Left renal pelvis (tissue), 4 donors: ENCODE measurements around the gene RGMB. TPM values are rescaled to one million over a fixed set of nuclear protein-coding genes. Genes with fewer than 3 reads are reported as not detected.

ENCODE experiments used
- DNase-seq, 4 donors: peaks; one replicate each; pipeline ENCODE4 v3.0.0-alpha.2; 2013; ENCODE audit warnings: low read depth in 4 of 4, low spot score in 3 of 4
- polyA plus RNA-seq, 4 donors: library from polyadenylated mRNA; unstranded; fragments of 120-200 nt; gene quantifications; one replicate each; pipeline ENCODE4 v1.2.1, GENCODE V29; 2013; ENCODE audit not compliant: insufficient read length in 4 of 4

Gene RGMB
- polyA plus RNA-seq, 4 donors: 15.0 to 29.7 (median 17.7) TPM

DNA sequence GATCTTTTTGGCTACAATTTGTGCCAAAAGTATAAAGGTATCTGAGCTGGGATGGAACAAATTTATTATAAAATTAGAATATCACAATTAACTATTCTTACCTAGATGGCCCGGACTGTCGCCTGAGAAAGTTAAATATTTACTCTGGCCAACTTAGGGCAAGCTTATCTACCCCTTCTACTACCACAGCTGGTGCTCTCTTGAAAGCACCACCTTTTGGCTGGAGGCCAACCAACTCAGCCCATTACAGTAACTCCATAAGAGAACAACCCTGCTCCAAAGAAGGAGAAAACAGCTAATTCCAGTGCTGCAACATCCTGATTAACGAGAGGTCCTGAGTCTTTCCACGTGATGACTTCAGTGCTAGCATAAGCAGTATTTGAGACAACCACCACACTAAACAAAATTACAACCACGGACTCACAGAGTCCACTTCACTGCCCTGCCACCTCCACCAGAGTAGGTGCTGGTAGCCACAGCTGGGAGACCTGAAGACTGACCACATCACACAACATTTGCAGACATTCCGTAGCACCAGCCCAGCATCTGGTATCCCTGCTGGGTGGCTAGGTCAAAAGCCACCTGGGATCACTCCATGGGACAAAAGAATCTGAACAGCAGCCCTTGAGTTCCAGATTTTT is 43.2 kb downstream of the RGMB start:
- DNase-seq: no peak

DNA sequence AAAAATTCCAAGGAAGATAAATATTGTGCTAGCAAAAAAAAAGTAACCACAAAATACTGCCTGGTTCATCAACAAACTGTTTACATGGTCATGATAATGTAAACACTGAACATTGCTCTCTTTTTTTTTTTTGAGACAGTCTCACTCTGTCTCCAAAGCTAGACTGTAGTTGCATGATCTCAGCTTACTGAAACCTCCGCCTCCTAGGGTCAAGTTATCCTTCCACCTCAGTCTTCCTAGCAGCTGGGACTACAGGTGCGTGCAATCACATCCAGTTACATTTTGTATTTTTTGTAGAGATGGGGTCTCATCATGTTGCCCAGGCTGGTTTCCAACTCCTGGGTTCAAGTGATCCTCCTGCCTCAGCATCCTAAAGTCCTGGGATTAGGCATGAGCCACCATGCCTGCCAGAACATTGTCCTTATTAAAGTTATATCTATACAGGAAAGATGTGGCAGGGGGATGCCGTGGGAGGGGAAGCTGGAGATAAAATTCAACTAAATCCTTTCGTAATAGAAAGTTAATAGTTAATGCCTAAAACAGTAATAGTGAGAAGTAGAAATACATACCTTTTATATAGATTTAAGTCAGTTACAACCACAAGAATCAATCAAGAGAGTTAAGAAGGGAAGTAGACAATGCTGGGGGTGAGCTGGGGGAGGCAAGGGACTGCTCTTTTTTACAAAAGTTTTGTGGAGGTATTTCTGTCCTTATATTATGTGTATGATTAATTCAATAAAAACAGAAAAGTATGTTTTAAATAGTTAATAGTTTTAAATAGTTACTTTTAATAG is 52.3 kb downstream of the RGMB start:
- no peak for DNase-seq

GRCh38 chr5:98827161-98827560 is 53.7 kb downstream of the RGMB start:
- DNase-seq: peak; percentile 6 to 24 (median 15)

DNA sequence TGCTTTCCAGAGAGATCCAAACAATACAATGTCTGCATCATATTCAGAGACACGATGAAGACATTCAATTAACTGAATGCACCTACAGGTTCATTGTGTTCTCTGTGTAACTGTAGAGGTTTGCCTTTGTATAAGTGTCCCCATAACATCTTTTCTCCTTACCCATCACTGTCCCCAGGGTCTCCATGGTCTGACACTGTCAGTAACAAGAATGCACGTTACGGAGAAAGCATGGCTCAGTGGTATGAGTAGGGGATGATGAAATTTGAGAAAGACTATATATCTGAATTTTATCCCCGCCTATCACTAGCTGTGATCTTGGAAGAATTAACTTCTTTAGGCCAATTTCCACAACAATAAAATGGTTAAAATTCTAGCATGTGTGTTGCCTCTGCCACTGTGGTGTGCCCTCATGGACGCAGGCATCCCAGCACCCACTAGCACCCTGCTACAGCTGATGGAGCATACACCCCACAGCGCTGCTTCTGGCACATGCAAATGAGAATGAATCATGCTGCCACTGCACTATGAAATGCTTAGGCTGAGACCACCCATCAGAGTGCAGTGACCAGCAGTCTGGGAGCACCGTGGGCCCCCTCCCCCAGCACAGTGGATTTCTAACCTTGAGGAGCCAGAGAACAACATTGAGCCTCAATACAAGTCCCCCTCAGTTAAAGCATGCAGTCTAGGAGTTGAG is 54.3 kb downstream of the RGMB start:
- DNase-seq: no peak

- no peak for DNase-seq
These were observed 62.7 kb downstream of the RGMB start for GRCh38 chr5:98836175-98836574.

DNA sequence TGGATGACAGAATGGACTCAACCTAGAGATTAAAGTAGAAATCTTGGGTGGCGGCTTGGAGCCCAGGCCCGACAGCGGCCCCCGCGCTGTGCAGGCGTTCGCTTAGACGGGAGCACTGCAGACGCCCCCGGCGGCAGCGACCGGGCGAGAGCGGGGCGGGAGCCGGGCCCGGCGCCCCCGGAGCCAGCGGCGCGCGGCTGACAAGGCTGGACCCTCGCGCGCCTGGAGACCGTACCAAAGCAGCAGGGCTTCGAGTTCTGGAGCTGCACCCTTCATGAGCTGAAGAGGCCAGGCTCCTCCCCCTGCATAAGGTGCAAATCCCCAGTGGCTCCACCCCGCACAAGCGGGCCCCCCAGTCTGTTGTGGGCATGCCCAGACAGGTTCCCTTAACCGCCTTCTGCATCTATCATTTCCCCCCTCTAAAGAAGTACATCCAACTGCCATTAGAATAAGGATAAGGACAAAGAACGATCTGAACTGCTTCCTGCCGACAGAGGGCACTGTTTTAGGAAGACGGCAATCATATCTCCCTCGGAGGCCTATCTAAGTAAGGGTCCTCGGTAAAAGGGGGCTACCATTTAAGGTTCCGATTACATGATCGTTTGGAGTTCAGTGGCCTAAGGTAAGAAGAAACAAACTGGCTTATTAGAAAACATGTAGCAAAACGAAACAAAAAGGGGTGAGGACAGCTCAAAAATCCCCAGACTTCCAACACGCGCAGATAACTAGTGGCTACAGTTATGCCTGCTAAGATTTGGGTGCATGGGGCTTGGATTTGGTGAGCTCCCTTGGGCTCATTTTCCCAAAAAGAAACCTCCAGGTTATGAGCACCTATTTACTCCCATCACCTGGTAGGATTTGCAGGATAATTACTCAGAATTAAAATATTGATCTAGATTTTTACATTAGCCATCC is 66.3 kb downstream of the RGMB start:
- DNase-seq: peak in 2 of 4 donors; percentile 18

- DNase-seq: no peak
These were observed 67.5 kb downstream of the RGMB start for GRCh38 chr5:98840946-98841345.

DNA sequence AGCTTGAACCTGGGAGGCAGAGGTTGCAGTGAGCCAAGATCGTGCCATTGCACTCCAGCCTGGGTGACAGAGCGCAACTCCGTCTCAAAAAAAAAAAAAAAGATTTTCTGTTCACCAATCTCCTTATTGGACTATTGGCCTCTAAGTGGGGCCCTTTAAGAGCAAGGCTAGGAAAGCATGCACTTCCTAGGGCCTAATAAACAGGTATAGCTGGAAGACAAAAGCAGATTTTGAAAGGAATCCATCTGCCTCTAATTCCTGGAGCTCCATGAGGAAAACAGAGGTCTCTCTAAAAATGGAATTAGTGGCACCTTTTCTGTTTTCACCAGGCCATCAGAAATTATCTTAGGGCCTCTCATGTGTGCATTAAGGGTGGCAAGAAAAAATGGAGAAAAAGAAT is 70.0 kb downstream of the RGMB start:
- no peak for DNase-seq

DNA sequence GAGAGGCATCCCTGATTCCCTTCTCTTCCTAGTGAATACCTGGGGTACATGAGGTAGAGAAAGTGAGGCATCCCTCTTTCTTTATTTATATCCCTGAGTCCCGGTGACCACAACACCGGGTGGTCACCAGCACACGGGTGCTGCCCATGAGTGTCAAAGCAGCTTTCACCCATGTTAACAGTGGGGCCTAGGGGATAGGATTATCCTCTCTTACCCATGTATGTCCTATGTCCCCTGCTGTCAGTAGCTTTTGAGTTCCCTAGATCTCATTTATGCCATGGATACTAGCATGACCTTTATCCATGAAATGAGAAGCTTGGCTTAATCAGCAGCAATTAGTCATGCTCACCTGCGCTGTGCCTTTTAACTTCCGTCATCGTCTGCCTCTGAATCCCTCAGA is 71.4 kb downstream of the RGMB start:
- no peak for DNase-seq

- DNase-seq: no peak
These were observed 72.4 kb downstream of the RGMB start for GRCh38 chr5:98845878-98846277.

Other genes with a start within 250 kb of the RGMB start
- gene CHD1, start 155.3 kb downstream of the RGMB start, polyA plus RNA-seq: 10 to 100 TPM; 40.8 to 79.4 (median 70.3) TPM